HepG2 (cell line): Measurements from ENCODE around the gene UBC. TPM values are rescaled to one million over a fixed set of nuclear protein-coding genes. Genes with fewer than 3 reads are reported as not detected.
A peak's percentile ranks its signal among the peaks of the same experiment; 100 is the strongest.

Experiments used
- ATF2 ChIP-seq: sonication (generic); formaldehyde crosslinking; IDR thresholded peaks from 2 replicates; pipeline ENCODE4 v1.4.0; 2020; ENCODE audit warnings: missing genetic modification reagents
- DRAP1 ChIP-seq: IDR thresholded peaks from 2 replicates; pipeline ENCODE4 v1.6.1; 2016; ENCODE audit warnings: missing genetic modification reagents, missing compliant biosample characterization
- ETV5 ChIP-seq: IDR thresholded peaks from 2 replicates; pipeline ENCODE4 v1.6.1; 2018; ENCODE audit warnings: missing biosample characterization, missing genetic modification reagents, inconsistent platforms, borderline replicate concordance
- KAT2B ChIP-seq: fragments of 150-350 bp; IDR thresholded peaks from 2 replicates; pipeline ENCODE4 v1.6.1; 2014; ENCODE audit warnings: low read depth, low read length, borderline replicate concordance
- SMAD9 ChIP-seq: sonication (generic); formaldehyde crosslinking; IDR thresholded peaks from 2 replicates; pipeline ENCODE4 v1.5.1; 2020; ENCODE audit warnings: mild to moderate bottlenecking, missing genetic modification reagents
- ZNF780A ChIP-seq: sonication (generic); formaldehyde crosslinking; IDR thresholded peaks from 2 replicates; pipeline ENCODE4 v1.8.0; 2022; ENCODE audit warnings: mild to moderate bottlenecking, missing genetic modification reagents, moderate library complexity
- ZNF784 ChIP-seq: sonication (generic); formaldehyde crosslinking; IDR thresholded peaks from 2 replicates; pipeline ENCODE4 v1.5.1; 2020; ENCODE audit warnings: missing genetic modification reagents, mild to moderate bottlenecking, borderline replicate concordance
- polyA plus RNA-seq, 8 experiments: library from polyadenylated mRNA; depleted of rRNA in 3 of 8; stranded (reverse) in 7 of 8; unstranded in 1 of 8; fragments of >200 nt; fragmentation: Illumina TruSeq in 4 of 8; extraction: Trizol in 4 of 8; gene quantifications; 2 replicates each; pipeline versions ENCODE4 v1.2.1 to v1.2.3, GENCODE V29; 2011 to 2016; ENCODE audit warnings: low read depth in 4 of 8, missing spikeins in 1 of 8, mixed read lengths in 1 of 8; ENCODE audit not compliant: insufficient read depth in 1 of 8
- total RNA-seq, 5 experiments: library from RNA; depleted of rRNA; stranded (reverse); fragments of >200 nt; fragmentation: Illumina TruSeq; extraction: Trizol; gene quantifications; 2 replicates each; pipeline ENCODE4 v1.2.3, GENCODE V29; 2016; ENCODE audit warnings: low read depth in 1 of 5
- TF ChIP-seq, protein P1 (sequence below): sonication (generic); formaldehyde crosslinking; IDR thresholded peaks from 2 replicates; pipeline ENCODE4 v1.4.0; 2020; ENCODE audit warnings: mild to moderate bottlenecking, missing genetic modification reagents
- TF ChIP-seq, protein P2 (sequence below): fragments of 450-650 bp; IDR thresholded peaks from 2 replicates; pipeline ENCODE4 v1.6.1; 2016
- TF ChIP-seq, protein P3 (sequence below): sonication (generic); formaldehyde crosslinking; IDR thresholded peaks from 2 replicates; pipeline ENCODE4 v1.4.0; 2020; ENCODE audit warnings: missing genetic modification reagents
- TF ChIP-seq, protein P4 (sequence below): sonication (generic); formaldehyde crosslinking; IDR thresholded peaks from 2 replicates; pipeline ENCODE4 v1.4.0; 2020; ENCODE audit warnings: missing genetic modification reagents
- TF ChIP-seq, protein P5 (sequence below): sonication (generic); formaldehyde crosslinking; IDR thresholded peaks from 2 replicates; pipeline ENCODE4 v1.9.0; 2021; ENCODE audit warnings: missing genetic modification reagents, mild to moderate bottlenecking, borderline replicate concordance

Gene UBC
- total and polyA plus RNA-seq, 2 of the 13 experiments (the other 11 are each of a cell fraction or from before 2014, with no cell fraction given), result 805 to 1,432 TPM

DNA sequence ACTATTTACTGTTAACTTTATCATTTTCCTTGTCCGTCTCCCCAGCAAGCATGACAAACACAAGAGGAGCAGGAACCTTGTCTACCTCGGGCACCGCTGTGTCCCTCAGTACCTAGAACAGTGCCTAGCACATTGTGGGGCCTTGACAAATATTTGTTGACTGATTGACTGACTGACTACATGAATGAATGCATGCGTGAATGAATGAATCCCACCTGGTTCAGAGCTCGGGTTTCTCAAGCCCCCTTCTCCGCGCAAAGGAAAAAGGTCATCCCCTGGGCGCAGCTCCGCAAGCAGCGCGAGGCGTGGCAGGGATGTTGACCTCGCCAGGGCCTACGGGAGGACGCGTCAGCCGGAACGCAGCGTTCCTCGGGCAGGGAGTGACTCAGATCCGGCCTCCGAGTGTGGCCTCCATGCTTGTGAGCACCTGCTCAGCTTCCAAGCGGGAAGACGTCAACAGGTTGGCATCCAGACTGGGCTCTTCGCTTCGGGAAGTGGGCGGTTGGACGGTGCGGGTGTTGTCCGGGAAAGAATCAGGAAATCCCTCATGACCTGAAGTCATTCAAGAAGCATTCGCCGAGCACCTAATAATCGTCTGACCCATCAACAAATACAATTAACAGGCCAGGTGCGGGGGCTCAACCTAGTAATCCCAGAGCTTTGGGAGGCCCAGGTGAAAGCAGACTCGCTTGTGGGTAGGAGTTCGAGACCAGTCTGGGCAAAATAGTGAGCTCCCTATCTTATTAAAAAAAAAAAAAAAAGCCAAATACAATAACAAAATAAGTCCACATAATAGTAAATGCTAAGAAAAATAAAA is 13.9 kb upstream of the UBC start (continued):
- TF ChIP-seq, protein P1, sequence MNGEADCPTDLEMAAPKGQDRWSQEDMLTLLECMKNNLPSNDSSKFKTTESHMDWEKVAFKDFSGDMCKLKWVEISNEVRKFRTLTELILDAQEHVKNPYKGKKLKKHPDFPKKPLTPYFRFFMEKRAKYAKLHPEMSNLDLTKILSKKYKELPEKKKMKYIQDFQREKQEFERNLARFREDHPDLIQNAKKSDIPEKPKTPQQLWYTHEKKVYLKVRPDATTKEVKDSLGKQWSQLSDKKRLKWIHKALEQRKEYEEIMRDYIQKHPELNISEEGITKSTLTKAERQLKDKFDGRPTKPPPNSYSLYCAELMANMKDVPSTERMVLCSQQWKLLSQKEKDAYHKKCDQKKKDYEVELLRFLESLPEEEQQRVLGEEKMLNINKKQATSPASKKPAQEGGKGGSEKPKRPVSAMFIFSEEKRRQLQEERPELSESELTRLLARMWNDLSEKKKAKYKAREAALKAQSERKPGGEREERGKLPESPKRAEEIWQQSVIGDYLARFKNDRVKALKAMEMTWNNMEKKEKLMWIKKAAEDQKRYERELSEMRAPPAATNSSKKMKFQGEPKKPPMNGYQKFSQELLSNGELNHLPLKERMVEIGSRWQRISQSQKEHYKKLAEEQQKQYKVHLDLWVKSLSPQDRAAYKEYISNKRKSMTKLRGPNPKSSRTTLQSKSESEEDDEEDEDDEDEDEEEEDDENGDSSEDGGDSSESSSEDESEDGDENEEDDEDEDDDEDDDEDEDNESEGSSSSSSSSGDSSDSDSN (CRISPR knock-in tag), result 0 out of 2 replicates have a peak, but pooled peaks have one; percentile 22
- TF ChIP-seq KAT2B (no peak), ZNF780A (CRISPR knock-in tag) (no peak), SMAD9 (CRISPR knock-in tag) (no peak), ZNF784 (CRISPR knock-in tag) (no peak), DRAP1 (CRISPR knock-in tag) (no peak), ATF2 (CRISPR knock-in tag) (no peak), ETV5 (peak; percentile 58)
- TF ChIP-seq, protein P2, sequence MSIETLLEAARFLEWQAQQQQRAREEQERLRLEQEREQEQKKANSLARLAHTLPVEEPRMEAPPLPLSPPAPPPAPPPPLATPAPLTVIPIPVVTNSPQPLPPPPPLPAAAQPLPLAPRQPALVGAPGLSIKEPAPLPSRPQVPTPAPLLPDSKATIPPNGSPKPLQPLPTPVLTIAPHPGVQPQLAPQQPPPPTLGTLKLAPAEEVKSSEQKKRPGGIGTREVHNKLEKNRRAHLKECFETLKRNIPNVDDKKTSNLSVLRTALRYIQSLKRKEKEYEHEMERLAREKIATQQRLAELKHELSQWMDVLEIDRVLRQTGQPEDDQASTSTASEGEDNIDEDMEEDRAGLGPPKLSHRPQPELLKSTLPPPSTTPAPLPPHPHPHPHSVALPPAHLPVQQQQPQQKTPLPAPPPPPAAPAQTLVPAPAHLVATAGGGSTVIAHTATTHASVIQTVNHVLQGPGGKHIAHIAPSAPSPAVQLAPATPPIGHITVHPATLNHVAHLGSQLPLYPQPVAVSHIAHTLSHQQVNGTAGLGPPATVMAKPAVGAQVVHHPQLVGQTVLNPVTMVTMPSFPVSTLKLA, result no peak
- TF ChIP-seq, protein P3, sequence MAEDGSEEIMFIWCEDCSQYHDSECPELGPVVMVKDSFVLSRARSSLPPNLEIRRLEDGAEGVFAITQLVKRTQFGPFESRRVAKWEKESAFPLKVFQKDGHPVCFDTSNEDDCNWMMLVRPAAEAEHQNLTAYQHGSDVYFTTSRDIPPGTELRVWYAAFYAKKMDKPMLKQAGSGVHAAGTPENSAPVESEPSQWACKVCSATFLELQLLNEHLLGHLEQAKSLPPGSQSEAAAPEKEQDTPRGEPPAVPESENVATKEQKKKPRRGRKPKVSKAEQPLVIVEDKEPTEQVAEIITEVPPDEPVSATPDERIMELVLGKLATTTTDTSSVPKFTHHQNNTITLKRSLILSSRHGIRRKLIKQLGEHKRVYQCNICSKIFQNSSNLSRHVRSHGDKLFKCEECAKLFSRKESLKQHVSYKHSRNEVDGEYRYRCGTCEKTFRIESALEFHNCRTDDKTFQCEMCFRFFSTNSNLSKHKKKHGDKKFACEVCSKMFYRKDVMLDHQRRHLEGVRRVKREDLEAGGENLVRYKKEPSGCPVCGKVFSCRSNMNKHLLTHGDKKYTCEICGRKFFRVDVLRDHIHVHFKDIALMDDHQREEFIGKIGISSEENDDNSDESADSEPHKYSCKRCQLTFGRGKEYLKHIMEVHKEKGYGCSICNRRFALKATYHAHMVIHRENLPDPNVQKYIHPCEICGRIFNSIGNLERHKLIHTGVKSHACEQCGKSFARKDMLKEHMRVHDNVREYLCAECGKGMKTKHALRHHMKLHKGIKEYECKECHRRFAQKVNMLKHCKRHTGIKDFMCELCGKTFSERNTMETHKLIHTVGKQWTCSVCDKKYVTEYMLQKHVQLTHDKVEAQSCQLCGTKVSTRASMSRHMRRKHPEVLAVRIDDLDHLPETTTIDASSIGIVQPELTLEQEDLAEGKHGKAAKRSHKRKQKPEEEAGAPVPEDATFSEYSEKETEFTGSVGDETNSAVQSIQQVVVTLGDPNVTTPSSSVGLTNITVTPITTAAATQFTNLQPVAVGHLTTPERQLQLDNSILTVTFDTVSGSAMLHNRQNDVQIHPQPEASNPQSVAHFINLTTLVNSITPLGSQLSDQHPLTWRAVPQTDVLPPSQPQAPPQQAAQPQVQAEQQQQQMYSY (CRISPR knock-in tag), result 0 out of 2 replicates have a peak, but pooled peaks have one; percentile 12
- TF ChIP-seq, protein P4, sequence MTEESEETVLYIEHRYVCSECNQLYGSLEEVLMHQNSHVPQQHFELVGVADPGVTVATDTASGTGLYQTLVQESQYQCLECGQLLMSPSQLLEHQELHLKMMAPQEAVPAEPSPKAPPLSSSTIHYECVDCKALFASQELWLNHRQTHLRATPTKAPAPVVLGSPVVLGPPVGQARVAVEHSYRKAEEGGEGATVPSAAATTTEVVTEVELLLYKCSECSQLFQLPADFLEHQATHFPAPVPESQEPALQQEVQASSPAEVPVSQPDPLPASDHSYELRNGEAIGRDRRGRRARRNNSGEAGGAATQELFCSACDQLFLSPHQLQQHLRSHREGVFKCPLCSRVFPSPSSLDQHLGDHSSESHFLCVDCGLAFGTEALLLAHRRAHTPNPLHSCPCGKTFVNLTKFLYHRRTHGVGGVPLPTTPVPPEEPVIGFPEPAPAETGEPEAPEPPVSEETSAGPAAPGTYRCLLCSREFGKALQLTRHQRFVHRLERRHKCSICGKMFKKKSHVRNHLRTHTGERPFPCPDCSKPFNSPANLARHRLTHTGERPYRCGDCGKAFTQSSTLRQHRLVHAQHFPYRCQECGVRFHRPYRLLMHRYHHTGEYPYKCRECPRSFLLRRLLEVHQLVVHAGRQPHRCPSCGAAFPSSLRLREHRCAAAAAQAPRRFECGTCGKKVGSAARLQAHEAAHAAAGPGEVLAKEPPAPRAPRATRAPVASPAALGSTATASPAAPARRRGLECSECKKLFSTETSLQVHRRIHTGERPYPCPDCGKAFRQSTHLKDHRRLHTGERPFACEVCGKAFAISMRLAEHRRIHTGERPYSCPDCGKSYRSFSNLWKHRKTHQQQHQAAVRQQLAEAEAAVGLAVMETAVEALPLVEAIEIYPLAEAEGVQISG (CRISPR knock-in tag), result no peak; the same call in 1 of the 2 replicates
- TF ChIP-seq, protein P5, sequence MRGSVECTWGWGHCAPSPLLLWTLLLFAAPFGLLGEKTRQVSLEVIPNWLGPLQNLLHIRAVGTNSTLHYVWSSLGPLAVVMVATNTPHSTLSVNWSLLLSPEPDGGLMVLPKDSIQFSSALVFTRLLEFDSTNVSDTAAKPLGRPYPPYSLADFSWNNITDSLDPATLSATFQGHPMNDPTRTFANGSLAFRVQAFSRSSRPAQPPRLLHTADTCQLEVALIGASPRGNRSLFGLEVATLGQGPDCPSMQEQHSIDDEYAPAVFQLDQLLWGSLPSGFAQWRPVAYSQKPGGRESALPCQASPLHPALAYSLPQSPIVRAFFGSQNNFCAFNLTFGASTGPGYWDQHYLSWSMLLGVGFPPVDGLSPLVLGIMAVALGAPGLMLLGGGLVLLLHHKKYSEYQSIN, result no peak
